Measurements from ENCODE around the gene GLIPR1.
"Not testable (repeated sequence)": the region's sequence is repeated elsewhere in the genome, so short reads cannot be mapped to it uniquely, and the experiment has no call there.

Gene GLIPR1

DNA sequence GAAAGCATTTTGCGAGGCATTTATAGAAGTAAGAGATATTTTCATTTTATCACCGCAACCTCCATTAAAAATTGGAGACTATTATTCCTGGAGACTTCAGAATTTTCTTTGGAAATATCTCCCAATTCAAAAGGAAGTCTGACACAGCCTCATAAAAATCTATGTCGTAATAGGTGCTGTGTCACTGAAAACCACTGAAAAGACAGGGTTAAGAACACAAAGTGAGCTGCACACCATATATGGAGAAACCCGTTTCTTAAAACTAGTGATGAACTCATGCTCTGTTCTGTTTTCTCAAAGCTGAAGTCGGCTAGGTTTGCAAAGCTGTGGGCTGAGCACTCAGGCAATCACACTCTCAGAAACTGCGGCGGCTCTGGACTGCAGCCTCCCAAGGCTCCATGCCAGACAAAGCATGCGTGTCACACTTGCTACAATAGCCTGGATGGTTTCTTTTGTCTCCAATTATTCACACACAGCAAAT is at the start of gene GLIPR1:
Gene GLIPR1 (plus strand): TSS at position 287 of the 481 bp plus-strand sequence. CDS start 126 bp downstream, at position 413.
- DNase-seq (ENCODE audit: low read depth): peak; percentile 53

DNA sequence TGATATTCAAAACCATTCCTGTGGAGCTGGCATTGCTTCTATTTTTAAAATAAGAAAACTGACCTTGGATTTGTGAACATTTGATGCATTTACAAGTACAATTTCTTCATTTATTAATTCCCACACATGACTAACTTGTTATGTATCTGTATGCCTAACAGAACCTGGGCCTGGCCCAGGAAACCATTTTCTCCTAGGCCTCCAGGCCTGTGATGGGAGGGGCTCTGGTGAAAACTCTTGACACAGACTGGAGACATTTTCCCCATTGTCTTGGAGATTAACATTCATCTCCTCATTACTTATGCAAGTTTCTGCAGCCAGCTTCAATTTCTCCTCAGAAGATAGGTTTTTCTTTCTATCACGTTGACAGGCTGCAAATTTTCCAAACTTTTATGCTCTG is 47.6 kb upstream of the GLIPR1 start:
- DNase-seq (ENCODE audit: low read depth): no peak

DNA sequence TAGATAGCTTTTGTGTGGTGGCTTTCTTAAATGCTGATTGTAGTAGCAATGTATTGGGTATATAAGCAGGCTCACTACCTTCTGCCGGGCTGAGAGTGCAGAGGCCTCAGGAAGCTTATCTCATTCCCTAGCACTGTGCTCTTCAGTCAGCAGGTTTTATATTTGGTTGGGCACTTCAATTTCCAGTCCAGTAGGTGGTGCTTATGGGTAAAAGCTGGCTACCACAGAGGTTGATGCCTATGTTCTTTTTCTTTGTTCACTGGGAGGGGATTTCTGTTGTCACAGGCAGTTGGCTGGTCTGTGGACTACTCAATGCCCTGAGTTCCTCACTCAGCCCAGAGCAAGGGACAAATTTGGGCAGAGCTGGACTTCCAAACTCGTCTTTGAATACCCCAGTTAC is 43.0 kb upstream of the GLIPR1 start:
- DNase-seq (ENCODE audit: low read depth): no peak

DNA sequence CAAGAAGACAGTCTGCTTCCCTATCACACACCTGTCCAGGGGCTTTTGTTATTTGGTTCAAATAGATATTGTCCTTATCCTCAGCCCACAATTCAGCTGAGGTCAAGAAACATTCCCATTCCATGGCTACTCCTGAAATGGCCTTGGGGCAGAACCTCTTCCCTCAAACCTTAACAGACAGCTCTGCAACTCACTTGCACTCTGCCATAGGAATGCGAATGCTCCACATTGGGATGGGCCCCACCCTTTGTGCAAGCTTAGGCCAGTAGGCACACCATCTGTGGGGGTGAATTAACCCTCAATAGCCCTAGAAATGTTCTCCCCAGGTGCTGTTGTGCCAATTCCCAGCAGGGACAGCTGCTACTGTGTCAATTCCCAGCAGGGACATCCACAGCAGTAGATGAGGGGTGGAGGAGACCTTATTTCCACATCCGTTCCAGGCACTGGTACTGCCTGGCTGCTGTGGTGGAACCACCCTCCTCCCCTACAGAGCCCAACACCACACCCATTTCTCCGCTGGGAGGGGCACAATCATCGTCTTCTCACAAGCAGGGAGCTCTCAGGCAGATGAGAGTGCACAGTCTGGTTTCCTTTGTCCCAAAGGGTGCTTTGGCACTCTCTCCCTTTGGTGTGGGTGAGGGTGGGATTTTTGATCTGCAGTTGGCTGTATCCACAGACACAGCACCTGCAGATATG is 42.3 kb upstream of the GLIPR1 start:
- no peak for DNase-seq (ENCODE audit: low read depth)

DNA sequence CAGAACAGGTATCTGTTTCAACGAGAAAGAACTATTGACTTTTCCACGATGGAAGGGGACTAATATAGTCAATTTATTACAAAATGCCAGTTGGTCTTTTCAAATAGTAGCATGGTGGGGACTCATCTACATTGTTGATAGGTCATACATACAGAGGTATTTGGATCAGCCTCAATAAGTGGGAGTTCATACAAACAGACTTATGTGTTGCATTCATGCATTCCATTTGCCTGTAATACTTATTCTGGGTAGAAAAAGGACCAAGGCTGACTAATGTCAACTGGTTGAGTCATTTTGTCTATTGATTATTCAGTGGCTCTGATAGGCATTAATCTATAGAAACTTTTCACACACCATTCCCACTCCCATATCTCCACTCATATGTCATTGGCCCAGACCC is 41.5 kb upstream of the GLIPR1 start:
- no peak for DNase-seq (ENCODE audit: low read depth)

DNA sequence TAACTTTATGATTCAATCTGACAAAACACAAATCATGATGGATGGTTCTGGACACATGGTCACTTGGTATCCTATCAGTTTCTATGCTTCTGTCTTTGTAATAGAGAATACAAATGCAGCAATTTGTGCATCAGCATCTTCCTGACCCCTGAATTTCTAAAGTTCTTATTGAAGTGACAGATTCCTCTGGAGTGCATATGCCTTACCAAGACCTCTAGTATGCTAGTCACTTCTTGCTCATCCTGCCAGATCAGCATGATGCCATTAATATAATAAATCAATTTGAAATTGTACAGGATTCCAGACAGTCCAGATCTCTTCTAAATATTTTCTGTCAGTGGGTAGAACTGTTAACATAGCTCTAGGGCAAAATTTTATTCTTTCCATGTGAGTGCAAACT is 40.6 kb upstream of the GLIPR1 start:
- DNase-seq (ENCODE audit: low read depth): no peak

DNA sequence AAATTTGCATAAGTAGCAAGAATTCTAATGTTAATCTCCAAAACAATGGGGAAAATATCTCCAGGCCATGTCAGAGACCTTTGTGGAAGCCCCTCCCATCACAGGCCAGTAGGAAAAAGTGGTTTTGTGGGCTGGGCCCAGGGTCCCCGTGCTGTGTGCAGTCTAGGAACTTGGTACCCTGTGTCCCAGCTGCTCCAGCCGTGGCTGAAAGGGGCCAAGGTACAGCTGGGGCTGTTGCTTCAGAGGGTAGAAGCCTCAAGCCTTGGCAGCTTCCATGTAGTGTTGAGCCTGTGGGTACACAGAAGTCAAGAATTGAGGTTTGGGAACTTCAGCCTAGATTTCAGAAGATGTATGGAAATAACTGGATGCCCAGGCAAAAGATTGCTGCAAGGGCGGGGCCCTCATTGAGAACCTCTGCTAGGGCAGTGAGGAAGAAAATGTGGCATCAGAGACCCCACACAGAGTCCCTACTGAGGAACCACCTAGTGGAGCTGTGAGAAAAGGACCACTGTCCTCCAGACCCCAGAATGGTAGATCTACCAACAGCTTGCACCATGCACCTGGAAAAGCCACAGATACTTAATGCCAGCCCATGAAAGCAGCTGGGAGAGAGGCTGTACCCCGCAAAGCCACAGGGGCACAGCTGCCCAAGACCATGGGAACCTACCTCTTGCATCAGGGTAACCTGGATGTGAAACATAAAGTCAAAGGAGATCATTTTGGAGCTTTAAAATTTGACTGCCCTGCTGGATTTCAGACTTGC is 38.7 kb upstream of the GLIPR1 start:
- DNase-seq (ENCODE audit: low read depth): not testable (repeated sequence)

DNA sequence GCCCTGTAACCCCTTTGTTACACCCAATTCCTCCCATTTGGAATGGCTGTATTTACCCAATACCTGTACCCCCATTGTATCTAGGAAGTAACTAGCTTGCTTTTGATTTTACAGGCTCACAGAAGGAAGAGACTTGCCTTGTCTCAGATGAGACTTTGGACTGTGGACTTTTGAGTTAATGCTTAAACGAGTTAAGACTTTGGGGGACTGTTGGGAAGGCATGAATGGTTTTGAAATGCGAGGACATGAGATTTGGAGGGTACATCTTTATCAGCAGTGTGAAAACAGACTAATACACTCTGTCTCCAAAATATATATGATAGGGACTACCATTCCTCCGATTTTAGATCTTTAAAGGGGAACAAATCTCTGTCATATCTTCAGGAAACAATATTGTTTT is 38.1 kb upstream of the GLIPR1 start:
- not testable (repeated sequence) for DNase-seq (ENCODE audit: low read depth)

DNA sequence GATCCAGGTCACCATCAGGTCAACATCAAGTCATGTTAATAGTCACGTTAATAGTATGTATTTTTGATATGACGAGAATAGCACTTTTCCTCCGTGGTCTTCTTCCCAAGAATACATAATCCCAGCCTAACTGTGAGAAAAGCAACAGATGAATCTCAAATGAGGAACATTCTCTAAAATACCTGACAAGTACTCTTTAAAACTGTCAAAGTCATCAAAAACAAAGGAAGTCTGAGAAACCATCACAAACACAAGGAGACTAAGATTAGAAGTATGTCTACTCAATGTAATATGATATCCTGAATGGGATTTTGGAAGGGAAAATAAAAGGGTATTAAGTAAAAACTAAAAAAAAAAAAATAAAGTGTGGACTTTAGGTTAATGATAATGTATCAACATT is 36.8 kb upstream of the GLIPR1 start:
- no peak for DNase-seq (ENCODE audit: low read depth)

DNA sequence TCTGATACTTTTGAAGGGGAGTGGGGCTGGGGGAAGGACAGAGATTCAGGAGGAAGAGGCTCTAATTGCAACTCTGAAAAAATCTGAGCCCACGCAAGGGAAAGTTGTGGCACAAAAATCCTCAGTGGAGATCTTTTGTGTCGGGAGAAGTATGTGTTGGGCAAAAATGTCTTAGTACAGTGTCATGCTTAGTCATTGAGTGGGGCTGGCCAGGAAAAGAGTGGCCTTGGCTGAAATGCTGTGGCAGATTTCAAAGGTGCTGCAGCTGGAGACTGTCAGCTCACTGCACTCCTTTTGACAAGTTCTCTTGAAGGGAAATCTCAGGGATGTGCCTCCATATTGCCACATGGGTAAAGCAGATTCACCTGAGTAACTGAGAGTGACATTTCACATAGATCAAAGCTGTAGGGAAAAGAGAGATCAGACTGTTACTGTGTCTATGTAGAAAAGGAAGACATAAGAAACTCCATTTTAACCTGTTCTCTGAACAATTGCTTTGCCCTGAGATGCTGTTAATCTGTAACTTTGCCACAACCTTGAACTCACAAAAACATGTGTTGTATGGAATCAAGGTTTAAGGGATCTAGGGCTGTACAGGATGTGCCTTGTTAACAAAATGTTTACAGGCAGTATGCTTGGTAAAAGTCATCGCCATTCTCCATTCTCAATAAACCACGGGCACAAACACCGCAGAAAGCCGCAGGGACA is 36.0 kb upstream of the GLIPR1 start:
- DNase-seq (ENCODE audit: low read depth): no peak

DNA sequence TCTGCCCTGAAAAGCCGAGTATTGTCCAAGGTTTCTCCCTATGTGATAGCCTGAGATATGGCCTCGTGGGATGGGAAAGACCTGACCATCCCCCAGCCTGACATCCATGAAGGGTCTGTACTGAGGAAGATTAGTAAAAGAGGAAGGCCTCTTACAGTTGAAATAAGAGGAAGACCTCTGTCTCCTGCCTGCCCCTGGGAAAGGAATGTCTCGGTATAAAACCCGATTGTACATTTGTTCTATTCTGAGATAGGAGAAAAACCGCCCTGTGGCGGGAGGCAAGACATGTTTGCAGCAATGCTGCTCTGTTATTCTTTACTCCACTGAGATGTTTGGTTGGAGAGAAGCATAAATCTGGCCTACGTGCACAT is 35.4 kb upstream of the GLIPR1 start:
- DNase-seq (ENCODE audit: low read depth): not testable (repeated sequence)

DNA sequence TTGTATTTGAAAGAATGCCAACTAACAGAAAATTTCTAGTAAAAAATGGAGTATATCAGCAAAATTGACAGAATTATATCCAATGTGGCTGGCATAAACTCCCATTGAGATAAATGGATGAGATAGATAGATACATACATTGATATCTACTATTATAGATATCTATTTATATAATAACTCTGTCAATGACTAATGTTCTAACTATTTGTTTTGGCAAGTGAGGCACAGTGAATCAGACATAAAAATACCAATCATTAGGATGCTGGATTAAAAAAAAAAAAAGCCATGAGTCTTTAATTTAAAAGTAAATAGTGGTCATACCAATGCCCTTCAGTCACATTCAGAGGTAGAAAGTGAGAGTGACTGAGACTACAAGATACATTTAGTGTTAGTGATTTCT is 33.7 kb upstream of the GLIPR1 start:
- DNase-seq (ENCODE audit: low read depth): no peak

DNA sequence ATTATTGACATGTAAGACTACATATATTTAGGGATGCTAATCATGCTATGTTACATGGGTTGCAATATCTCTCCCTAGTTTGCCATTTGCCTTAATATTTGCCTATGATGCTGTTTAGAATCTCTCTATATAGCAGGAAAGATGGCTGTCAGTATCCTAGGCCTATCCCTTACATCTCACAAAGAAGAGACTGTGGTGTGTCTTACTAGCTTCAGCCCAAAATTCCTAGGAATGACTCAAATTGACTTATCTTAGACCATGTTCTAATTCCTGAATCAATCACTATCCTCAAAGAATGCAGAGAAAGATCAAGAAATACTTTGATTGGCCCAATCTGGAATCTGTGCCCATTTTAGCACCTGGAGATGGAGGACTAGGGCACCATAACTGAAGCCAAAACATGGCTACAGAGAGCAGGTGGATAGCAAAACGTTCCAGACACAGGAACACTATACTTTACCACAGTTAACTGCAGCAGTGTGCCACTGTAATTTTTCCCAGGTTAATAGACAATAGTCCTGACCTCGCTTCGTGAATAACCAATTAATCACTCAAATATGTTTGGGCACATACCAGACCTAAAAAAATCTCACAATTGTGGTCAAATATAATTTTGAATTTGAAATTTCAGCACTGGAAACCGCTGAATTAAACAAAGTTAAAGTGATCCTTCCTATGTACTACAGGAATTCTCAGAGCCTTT is 32.7 kb upstream of the GLIPR1 start:
- no peak for DNase-seq (ENCODE audit: low read depth)

DNA sequence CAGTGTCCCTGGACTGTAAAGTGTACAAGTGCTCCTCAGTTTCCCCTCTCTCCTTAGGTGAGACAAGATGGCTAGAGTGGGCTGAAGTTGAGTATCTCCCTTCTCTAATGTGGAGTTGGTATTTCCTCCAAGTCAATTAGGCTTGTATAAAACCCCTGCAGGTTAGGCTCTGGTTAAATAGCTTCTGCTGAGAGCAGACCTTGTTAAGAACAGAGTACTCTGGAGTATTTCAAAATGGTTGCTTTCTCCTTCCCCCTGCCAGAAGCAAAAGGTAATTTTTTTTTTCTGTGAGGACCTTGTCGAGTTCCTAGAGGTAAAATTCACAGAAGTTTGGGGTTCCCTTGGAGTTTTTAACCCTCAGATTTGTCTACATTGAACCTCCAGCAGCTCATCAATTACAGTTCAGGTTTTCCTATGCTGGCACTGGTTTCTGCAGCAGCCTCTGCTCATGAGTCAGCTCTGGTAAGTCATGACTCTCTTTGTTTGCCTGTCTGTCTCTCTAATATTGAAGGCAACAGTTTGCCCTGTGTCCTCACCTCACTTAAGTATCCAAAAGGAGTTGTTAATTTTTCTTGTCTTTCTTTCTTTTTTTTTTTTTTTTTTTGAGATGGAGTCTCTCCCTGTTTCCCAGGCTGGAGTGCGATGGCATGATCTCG is 27.8 kb upstream of the GLIPR1 start:
- DNase-seq (ENCODE audit: low read depth): no peak

DNA sequence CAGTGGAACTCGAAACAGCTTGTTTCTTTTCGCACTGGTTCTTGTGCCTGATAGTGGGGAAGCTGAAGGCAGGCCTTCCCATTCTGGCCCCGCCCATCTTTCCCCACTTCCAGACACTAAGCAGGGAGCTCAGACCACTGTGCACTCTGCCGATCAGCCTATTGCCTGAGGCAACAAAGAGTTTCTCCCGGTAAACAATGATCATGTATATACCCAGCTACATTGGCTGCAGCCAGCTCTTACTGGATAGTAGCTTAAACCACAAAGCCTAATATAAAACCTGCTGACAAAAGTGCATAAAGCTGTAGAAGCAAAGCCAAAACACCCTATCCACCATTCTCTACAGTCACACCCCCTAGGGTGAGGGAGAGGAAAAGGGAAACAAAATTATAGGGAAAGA is 24.7 kb upstream of the GLIPR1 start:
- DNase-seq (ENCODE audit: low read depth): no peak

DNA sequence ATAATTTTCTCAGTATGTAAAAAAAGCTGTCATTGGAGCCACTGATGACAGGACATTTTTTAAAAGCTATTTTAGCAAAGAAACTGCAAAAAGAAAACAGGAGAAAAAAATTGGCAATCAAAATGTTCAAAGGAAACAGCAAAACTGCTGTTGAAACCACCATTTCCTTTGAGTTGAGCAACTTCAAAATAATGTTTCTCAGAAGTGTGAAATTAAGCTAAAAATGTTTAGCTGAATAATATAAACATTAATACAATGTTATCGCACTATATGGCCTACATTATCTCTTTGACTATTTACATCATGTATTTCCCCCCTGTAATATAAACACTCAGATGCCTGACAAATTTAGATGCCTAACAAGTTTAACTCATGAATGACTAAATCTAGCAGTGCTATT is 23.4 kb upstream of the GLIPR1 start:
- DNase-seq (ENCODE audit: low read depth): no peak

DNA sequence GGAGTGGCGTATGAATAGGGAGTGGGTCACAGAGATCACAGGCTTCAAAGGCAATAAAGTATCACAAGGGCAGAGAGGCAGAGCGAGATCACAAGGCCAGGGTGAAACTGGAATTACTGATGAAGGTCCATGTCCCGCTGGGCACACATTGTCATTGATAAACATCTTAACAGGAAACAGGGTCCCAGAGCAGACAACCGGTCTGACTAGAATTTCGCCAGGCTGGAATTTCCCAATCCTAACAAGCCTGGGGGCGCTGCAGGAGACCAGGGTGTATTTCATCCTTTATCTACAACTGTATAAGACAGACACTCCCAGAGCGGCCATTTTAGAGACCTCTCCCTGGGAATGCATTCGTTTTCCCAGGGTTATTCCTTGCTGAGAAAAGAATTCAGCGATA is 22.7 kb upstream of the GLIPR1 start:
- not testable (repeated sequence) for DNase-seq (ENCODE audit: low read depth)

DNA sequence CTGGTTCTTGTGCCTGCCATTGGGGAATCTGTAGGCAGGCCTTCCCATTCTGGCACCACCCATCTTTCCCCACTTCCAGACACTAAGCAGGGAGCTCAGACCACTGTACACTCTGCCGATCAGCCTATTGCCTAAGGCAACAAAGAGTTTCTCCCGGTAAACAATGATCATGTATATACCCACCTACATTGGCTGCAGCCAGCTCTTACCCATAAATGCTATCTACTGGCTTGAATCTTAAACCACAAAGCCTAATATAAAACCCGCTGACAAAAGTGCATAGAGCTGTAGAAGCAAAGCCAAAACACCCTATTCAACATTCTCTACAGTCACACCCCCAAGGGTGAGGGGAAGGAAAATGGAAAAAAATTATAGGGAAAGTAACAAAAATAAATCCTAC is 20.8 kb upstream of the GLIPR1 start:
- DNase-seq (ENCODE audit: low read depth): no peak

DNA sequence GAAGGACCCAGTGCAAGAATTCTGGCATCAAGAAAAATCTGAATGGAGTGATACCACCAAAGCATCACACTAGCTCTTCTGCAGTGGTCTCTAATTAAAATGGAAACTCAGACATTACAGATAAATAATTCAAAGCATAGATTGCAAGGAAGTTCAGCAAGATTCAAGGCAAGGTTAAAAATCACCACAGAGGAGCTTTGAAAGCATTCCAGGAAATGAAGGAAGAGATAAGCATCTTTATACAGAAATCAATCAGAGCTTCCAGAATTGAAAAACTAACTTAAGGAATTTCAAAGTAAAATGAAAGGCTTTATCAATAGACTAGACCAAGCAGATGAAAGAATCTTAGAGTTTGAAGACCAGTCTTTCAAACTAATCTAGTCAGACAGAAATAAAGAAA is 20.4 kb upstream of the GLIPR1 start:
- no peak for DNase-seq (ENCODE audit: low read depth)

DNA sequence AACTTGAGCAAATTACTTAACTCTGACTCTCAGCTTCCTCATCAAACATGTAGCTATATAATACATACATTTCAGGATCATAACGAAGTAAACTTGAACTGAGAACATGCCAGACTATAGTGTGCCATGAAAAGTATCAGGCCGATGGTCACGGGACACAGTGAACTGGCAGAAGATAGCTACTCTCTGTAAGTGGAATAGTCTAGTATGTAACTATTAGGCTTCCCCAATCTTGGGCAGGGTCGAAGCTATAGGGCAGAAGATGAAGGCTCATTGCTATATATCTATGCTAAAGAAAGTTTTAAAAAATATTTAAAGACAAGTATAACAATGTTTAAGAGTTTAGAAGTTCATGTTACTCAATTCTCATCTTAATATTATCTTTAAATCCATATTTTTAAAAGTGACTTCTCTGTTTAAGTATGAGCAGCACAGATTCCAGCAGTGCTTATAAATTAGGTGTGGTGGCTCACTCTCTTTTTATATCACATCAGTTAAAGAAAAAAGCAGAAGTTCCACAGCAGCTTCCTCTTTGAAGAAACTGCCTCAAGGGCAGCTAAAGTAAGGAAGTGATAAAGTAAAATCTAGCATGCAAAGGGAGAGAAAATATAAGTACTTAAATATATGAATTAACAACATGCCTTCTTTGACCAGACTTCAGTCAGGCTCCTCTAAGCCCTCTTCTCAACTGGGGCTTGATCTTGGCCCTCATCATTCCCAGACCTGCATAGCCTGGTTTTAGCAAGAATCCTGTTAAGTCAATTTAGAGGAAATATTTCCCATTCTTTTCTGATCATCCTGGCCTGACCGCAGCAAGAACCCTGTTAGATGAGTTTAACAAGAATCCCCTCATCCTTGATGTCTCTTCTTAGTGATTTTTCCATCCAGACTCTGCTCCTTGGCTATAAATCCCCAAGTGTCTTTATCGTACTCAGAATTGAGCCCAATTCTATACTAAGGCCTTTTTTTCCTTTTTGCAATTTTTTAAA is 8.4 kb upstream of the GLIPR1 start:
- no peak for DNase-seq (ENCODE audit: low read depth)

DNA sequence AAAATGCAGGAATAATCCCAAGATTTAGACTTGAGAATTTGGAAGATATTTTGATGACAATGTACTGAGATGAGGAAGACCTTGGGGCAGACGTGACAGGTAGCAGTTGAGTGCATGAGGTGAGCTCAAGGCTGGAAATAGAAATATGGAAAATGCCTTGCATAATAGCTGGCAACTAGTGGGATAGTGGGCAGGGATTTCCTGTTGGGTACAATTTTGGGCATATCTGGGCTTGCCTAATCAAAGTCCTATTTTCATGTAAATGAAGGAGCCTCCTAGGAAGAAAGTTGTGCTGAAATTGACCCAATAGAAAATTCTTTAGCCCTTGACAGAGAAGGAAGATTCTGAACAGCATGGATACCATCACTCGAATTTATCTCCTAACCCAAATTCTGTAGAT is 6.4 kb upstream of the GLIPR1 start:
- DNase-seq (ENCODE audit: low read depth): no peak
